ENCODE data around the gene AGL. TPM values are rescaled to one million over a fixed set of nuclear protein-coding genes. Genes with fewer than 3 reads are reported as not detected.

Gene AGL
- total RNA-seq, 1 donor from 2014 or later = 23.4 TPM

GRCh38 chr1:99944192-99944591 lies 94.0 kb downstream of the AGL start:
- no peak overlapping the region for H3K4me3 Mint-ChIP-seq
- H3K27ac Mint-ChIP-seq = no peak overlapping the region

GRCh38 chr1:99945174-99945573 lies 95.0 kb downstream of the AGL start:
- DNase-seq (ENCODE audit: low spot score) = no peak
- no peaks in the 10 kb centered on the region for H4K20me1 ChIP-seq (ENCODE audit: low read depth)
- no peaks in the 10 kb centered on the region for H3K36me3 Mint-ChIP-seq
- H3K4me3 ChIP-seq = no peak overlapping the region
- TF ChIP-seq EZH2phosphoT487 (IDR thresholded peaks at IDR 0.05) = no peak
- TF ChIP-seq EZH2 (IDR thresholded peaks at IDR 0.05) = no peak
- TF ChIP-seq CTCF (IDR thresholded peaks at IDR 0.05) = no peak
- H3K36me3 ChIP-seq = no peaks in the 10 kb centered on the region
- H3K4me1 ChIP-seq = no peaks in the 10 kb centered on the region
- no peak overlapping the region for H3K4me3 Mint-ChIP-seq
- H3K4me2 ChIP-seq = no peak overlapping the region
- no peaks in the 10 kb centered on the region for H3K79me2 ChIP-seq (ENCODE audit: low read depth)
- no peak overlapping the region for H2AFZ ChIP-seq (replicated peaks)
- no peaks in the 10 kb centered on the region for H3F3A ChIP-seq (ENCODE audit: low read depth)
- H3K27ac Mint-ChIP-seq = no peak overlapping the region
- no peak overlapping the region for H3K9ac ChIP-seq
- no peaks in the 10 kb centered on the region for H3K27me3 ChIP-seq
- H3K9me3 ChIP-seq (ENCODE audit: low read depth) = no peaks in the 10 kb centered on the region
- no peak overlapping the region for H3K27ac ChIP-seq
- no peaks in the 10 kb centered on the region for H3K4me1 Mint-ChIP-seq
- H3K9me3 Mint-ChIP-seq = no peaks in the 10 kb centered on the region
- peaks cover 2% of the 10 kb centered on the region for H3K27me3 Mint-ChIP-seq (ENCODE audit: insufficient read depth, low read depth)

More at GRCh38 chr1:99944192-99944591, 94.0 kb downstream of the AGL start:
- Mint-ChIP-seq H3K9me3 (no peaks in the 10 kb centered on the region), H3K27me3 (ENCODE audit: insufficient read depth, low read depth) (peaks cover 2% of the 10 kb centered on the region), H3K36me3 (no peaks in the 10 kb centered on the region), H3K4me1 (no peaks in the 10 kb centered on the region)
- H3K9ac ChIP-seq = no peak overlapping the region
- no peaks in the 10 kb centered on the region for H3K4me1 ChIP-seq
- no peak for TF ChIP-seq EZH2phosphoT487 (IDR thresholded peaks at IDR 0.05)
- TF ChIP-seq EZH2 (IDR thresholded peaks at IDR 0.05) = no peak
- TF ChIP-seq CTCF (IDR thresholded peaks at IDR 0.05) = no peak
- no peaks in the 10 kb centered on the region for H3F3A ChIP-seq (ENCODE audit: low read depth)
- peak overlapping the region; percentile 92 for H2AFZ ChIP-seq (replicated peaks)
- H3K79me2 ChIP-seq (ENCODE audit: low read depth) = no peaks in the 10 kb centered on the region
- no peaks in the 10 kb centered on the region for H3K9me3 ChIP-seq (ENCODE audit: low read depth)
- no peak overlapping the region for H3K4me3 ChIP-seq
- H3K27me3 ChIP-seq = no peaks in the 10 kb centered on the region
- no peak for DNase-seq (ENCODE audit: low spot score)
- H3K27ac ChIP-seq = no peak overlapping the region
- H4K20me1 ChIP-seq (ENCODE audit: low read depth) = no peaks in the 10 kb centered on the region
- H3K36me3 ChIP-seq = no peaks in the 10 kb centered on the region
- no peak overlapping the region for H3K4me2 ChIP-seq

GRCh38 chr1:99950486-99950885 lies 100.3 kb downstream of the AGL start:
- no peaks in the 10 kb centered on the region for H3K4me1 Mint-ChIP-seq
- H3K27ac ChIP-seq = no peak overlapping the region
- H3K27ac Mint-ChIP-seq = no peak overlapping the region

More at GRCh38 chr1:99950486-99950885, 100.3 kb downstream of the AGL start:
- Histone ChIP-seq H3K79me2 (ENCODE audit: low read depth) (no peaks in the 10 kb centered on the region), H3K9ac (no peak overlapping the region), H2AFZ (replicated peaks) (peak overlapping the region; percentile 82), H3K4me3 (no peak overlapping the region), H3F3A (ENCODE audit: low read depth) (no peaks in the 10 kb centered on the region), H3K4me1 (no peaks in the 10 kb centered on the region), H3K36me3 (no peaks in the 10 kb centered on the region), H3K9me3 (ENCODE audit: low read depth) (no peaks in the 10 kb centered on the region), H3K4me2 (no peak overlapping the region), H4K20me1 (ENCODE audit: low read depth) (no peaks in the 10 kb centered on the region), H3K27me3 (no peaks in the 10 kb centered on the region)
- TF ChIP-seq CTCF (IDR thresholded peaks at IDR 0.05) = no peak
- no peak for TF ChIP-seq EZH2 (IDR thresholded peaks at IDR 0.05)
- TF ChIP-seq EZH2phosphoT487 (IDR thresholded peaks at IDR 0.05) = no peak
- Mint-ChIP-seq H3K36me3 (no peaks in the 10 kb centered on the region), H3K4me3 (no peak overlapping the region), H3K9me3 (no peaks in the 10 kb centered on the region), H3K27me3 (ENCODE audit: insufficient read depth, low read depth) (peaks cover 2% of the 10 kb centered on the region)
- DNase-seq (ENCODE audit: low spot score) = no peak

Measured in neural progenitor cell (in vitro differentiated cells).